Upper lobe of left lung (tissue), 4 donors: Measurements from ENCODE around the gene IGF2BP1.

Experiments
- CTCF ChIP-seq, 6 experiments: fragments of 450-650 bp in 4 of 6; fragments of 200-600 bp in 2 of 6; sonication (generic) in 2 of 6; IDR thresholded peaks; one replicate each; pipeline ENCODE4 v1.5.1; 2016 to 2019; ENCODE audit warnings: antibody characterized with exemption in 6 of 6
- POLR2AphosphoS5 ChIP-seq, 2 donors: sonication (generic); formaldehyde crosslinking; IDR thresholded peaks; one replicate each; pipeline ENCODE4 v1.5.1; 2017; ENCODE audit warnings: antibody characterized with exemption in 2 of 2

DNA sequence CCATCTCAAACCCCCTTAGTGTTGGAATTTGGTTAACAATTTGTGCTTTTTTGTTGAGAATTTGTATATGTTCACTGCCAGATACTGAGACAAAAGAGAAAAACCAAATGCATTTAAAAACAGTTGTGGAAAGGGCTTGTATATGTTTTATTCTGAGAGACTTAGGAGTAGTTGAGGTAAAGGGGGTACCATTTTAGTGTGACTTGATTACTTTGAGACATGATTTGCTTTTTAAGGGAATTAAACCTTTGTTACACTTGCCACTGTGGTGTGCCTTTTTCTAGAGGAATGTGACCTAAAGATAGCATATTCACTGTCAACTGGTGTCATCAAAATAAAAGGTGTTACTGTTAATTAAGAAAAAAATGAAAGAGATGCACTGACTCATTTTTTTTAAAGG, 4.5 kb downstream of the IGF2BP1 start:
- no peak for TF ChIP-seq CTCF (IDR thresholded peaks at IDR 0.05)
- TF ChIP-seq POLR2AphosphoS5 (IDR thresholded peaks at IDR 0.05), result no peak
